Measurements from ENCODE around the gene FAT3. TPM values are rescaled to one million over a fixed set of nuclear protein-coding genes. Genes with fewer than 3 reads are reported as not detected.

FAT3 gene
- total and polyA plus RNA-seq, 4 donors: 0.06 to 1.3 (median 0.62) TPM

- H3K4me3 ChIP-seq (ENCODE audit: low read depth in 1 of 3, low read length in 3 of 3): no peak overlapping the region
- no peaks in the 10 kb centered on the region for H3K36me3 ChIP-seq (ENCODE audit: control insufficient read depth in 4 of 4, insufficient read depth in 3 of 4, low read depth in 1 of 4, low read length in 3 of 4)
- no peak for TF ChIP-seq JUND (IDR thresholded peaks at IDR 0.05)
- no peak for TF ChIP-seq SP1 (IDR thresholded peaks at IDR 0.05)
- TF ChIP-seq RXRA (IDR thresholded peaks at IDR 0.05): no peak
- TF ChIP-seq TAF1 (conservative IDR thresholded peaks at IDR 0.05): no peak
- TF ChIP-seq FOXA1 (IDR thresholded peaks at IDR 0.05): no peak
- TF ChIP-seq NR2F2 (IDR thresholded peaks at IDR 0.05): no peak
- no peaks in the 10 kb centered on the region for H3K9me3 ChIP-seq (ENCODE audit: control insufficient read depth in 4 of 4, low read length in 3 of 4)
- DNase-seq (ENCODE audit: low spot score): no peak
- no peak overlapping the region for H3K9ac ChIP-seq (ENCODE audit: low read depth in 1 of 2, low read length in 2 of 2)
- no peaks in the 10 kb centered on the region for H3K27me3 ChIP-seq (ENCODE audit: control insufficient read depth in 4 of 4, insufficient read depth in 4 of 4, low read length in 3 of 4)
- H3K27ac ChIP-seq (ENCODE audit: low read depth in 1 of 2, low read length in 2 of 2): no peak overlapping the region
- 61% methylated on average over 7 of the region's 7 CpGs for WGBS
- H3K4me1 ChIP-seq (ENCODE audit: control insufficient read depth in 4 of 4, insufficient read depth in 4 of 4, low read length in 3 of 4): no peaks in the 10 kb centered on the region
Observed at GRCh38 chr11:92249156-92249753, 24.6 kb downstream of the FAT3 start.

DNA sequence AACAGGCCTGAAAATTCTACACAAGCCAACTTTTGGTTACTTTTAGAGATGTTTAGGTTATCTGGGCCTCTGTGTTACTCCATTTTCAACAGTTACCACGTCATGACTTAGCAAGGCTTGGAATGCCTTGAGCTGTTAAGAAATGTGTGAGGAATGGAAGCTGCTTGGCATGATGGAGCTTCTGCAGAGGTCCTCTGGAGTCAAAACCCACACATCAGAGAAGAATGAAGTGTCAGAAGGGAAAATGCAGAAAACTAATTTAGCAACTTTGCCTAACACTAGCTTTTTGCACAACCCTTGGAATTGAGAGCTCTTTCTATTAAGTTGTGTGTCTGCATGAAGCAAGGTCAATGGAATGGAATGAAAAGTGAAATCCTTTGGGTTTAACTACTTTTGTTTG is 27.4 kb downstream of the FAT3 start:
- Histone ChIP-seq H3K27ac (ENCODE audit: low read depth in 1 of 2, low read length in 2 of 2) (no peak overlapping the region), H3K4me3 (ENCODE audit: low read depth in 1 of 3, low read length in 3 of 3) (no peak overlapping the region), H3K27me3 (ENCODE audit: control insufficient read depth in 4 of 4, insufficient read depth in 4 of 4, low read length in 3 of 4) (no peaks in the 10 kb centered on the region), H3K9ac (ENCODE audit: low read depth in 1 of 2, low read length in 2 of 2) (no peak overlapping the region), H3K4me1 (ENCODE audit: control insufficient read depth in 4 of 4, insufficient read depth in 4 of 4, low read length in 3 of 4) (no peaks in the 10 kb centered on the region), H3K9me3 (ENCODE audit: control insufficient read depth in 4 of 4, low read length in 3 of 4) (no peaks in the 10 kb centered on the region), H3K36me3 (ENCODE audit: control insufficient read depth in 4 of 4, insufficient read depth in 3 of 4, low read depth in 1 of 4, low read length in 3 of 4) (no peaks in the 10 kb centered on the region)
- DNase-seq (ENCODE audit: low spot score): no peak
- WGBS: 87% methylated on average over 1 of the region's 1 CpG
- TF ChIP-seq ZBTB33 (IDR thresholded peaks at IDR 0.05): no peak
- TF ChIP-seq MAX (IDR thresholded peaks at IDR 0.05): no peak
- TF ChIP-seq YY1 (IDR thresholded peaks at IDR 0.05): no peak
- TF ChIP-seq NR2F2 (IDR thresholded peaks at IDR 0.05): no peak
- no peak for TF ChIP-seq HNF4A (conservative IDR thresholded peaks at IDR 0.05)
- no peak for TF ChIP-seq FOXA1 (IDR thresholded peaks at IDR 0.05)
- TF ChIP-seq SP1 (IDR thresholded peaks at IDR 0.05): no peak
- TF ChIP-seq RAD21 (IDR thresholded peaks at IDR 0.05): no peak
- TF ChIP-seq JUND (IDR thresholded peaks at IDR 0.05): no peak
- TF ChIP-seq, protein P1, sequence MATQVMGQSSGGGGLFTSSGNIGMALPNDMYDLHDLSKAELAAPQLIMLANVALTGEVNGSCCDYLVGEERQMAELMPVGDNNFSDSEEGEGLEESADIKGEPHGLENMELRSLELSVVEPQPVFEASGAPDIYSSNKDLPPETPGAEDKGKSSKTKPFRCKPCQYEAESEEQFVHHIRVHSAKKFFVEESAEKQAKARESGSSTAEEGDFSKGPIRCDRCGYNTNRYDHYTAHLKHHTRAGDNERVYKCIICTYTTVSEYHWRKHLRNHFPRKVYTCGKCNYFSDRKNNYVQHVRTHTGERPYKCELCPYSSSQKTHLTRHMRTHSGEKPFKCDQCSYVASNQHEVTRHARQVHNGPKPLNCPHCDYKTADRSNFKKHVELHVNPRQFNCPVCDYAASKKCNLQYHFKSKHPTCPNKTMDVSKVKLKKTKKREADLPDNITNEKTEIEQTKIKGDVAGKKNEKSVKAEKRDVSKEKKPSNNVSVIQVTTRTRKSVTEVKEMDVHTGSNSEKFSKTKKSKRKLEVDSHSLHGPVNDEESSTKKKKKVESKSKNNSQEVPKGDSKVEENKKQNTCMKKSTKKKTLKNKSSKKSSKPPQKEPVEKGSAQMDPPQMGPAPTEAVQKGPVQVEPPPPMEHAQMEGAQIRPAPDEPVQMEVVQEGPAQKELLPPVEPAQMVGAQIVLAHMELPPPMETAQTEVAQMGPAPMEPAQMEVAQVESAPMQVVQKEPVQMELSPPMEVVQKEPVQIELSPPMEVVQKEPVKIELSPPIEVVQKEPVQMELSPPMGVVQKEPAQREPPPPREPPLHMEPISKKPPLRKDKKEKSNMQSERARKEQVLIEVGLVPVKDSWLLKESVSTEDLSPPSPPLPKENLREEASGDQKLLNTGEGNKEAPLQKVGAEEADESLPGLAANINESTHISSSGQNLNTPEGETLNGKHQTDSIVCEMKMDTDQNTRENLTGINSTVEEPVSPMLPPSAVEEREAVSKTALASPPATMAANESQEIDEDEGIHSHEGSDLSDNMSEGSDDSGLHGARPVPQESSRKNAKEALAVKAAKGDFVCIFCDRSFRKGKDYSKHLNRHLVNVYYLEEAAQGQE (IDR thresholded peaks at IDR 0.05): no peak
- no peak for TF ChIP-seq FOXA2 (IDR thresholded peaks at IDR 0.05)
- no peak for TF ChIP-seq TAF1 (conservative IDR thresholded peaks at IDR 0.05)
- TF ChIP-seq, protein P2, sequence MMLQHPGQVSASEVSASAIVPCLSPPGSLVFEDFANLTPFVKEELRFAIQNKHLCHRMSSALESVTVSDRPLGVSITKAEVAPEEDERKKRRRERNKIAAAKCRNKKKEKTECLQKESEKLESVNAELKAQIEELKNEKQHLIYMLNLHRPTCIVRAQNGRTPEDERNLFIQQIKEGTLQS (IDR thresholded peaks at IDR 0.05): no peak
- no peak for TF ChIP-seq GABPA (IDR thresholded peaks at IDR 0.05 in 1 of 2, conservative IDR thresholded peaks at IDR 0.05 in 1 of 2)
- no peak for TF ChIP-seq RXRA (IDR thresholded peaks at IDR 0.05)
- no peak for TF ChIP-seq CTCF (IDR thresholded peaks at IDR 0.05; ENCODE audit: low read depth, low read length, missing input control)
